K562 (cell line): ENCODE data around the gene CTNNA3. TPM values are rescaled to one million over a fixed set of nuclear protein-coding genes. Genes with fewer than 3 reads are reported as not detected.

Source experiments
- ATAC-seq: fragments of 200-7000 bp; cut with Tn5 transposase; 3 replicates; pipeline ENCODE4 v1.9.1; 2020; ENCODE audit warnings: moderate library complexity
- BruUV-seq: library from RNA; stranded (reverse); fragments of 400-500 nt; replicated peaks from 2 replicates; lab custom pipeline; 2021; lab: Mats Ljungman, UMichigan
- CTCF ChIA-PET: fragments of 300-600 bp; formaldehyde crosslinking; extraction: SDS; loops from one replicate; lab custom pipeline; 2021; ENCODE audit warnings: low intra/inter-chr PET ratio; lab: Yijun Ruan, JAX
- POLR2A ChIA-PET: fragments of 300-600, 350-650 bp; sonication (Branson Sonifier 250); formaldehyde crosslinking; extraction: SDS; loops from one replicate; lab custom pipeline; 2021; ENCODE audit warnings: antibody characterized with exemption, inconsistent platforms; lab: Yijun Ruan, JAX
- DNase-seq, 4 experiments: peaks; one replicate each; pipeline versions ENCODE4 v3.0.0 to v3.0.0-alpha.2; 2011 to 2018; ENCODE audit warnings: low spot score in 3 of 4, mixed read lengths in 3 of 4; ENCODE audit errors: extremely low read depth in 1 of 4
- FAIRE-seq: peaks from 2 replicates; lab custom pipeline; 2011; peaks lifted over from hg19 to GRCh38; lab: Jason Lieb, UNC
- H2AFZ ChIP-seq: 2 replicates; pipeline ENCODE4 v1.6.0; 2011; ENCODE audit warnings: low read depth, low read length, control low read depth, inconsistent platforms
- H3K27ac ChIP-seq: fragments of 200-600 bp; 3 replicates; pipeline ENCODE4 v1.8.0; 2011; ENCODE audit warnings: low read depth, mild to moderate bottlenecking, control low read depth, inconsistent platforms, low read length, moderate library complexity, mixed read lengths; ENCODE audit errors: extremely low read depth
- H3K27me3 ChIP-seq, 2 experiments: fragments of 300-600 bp in 1 of 2; 2 replicates in 1 of 2; 3 replicates in 1 of 2; pipeline versions ENCODE4 v1.6.0 to v1.8.0; 2011; ENCODE audit warnings: inconsistent platforms in 2 of 2, low read length in 2 of 2, mild to moderate bottlenecking in 1 of 2, mixed read lengths in 1 of 2, moderate library complexity in 1 of 2; ENCODE audit not compliant: control insufficient read depth in 2 of 2, insufficient read depth in 2 of 2
- H3K36me3 ChIP-seq: fragments of 300-600 bp; 3 replicates; pipeline ENCODE4 v1.8.0; 2011; ENCODE audit warnings: mild to moderate bottlenecking, low read length, inconsistent platforms; ENCODE audit not compliant: control insufficient read depth, insufficient read depth
- H3K4me1 ChIP-seq, 2 experiments: fragments of 200-600 bp in 1 of 2; replicated peaks in 1 of 2; 2 replicates in 1 of 2; 3 replicates in 1 of 2; pipeline versions ENCODE4 v1.5.1 to v1.8.0; 2011; ENCODE audit warnings: inconsistent platforms in 2 of 2, low read length in 2 of 2, mild to moderate bottlenecking in 1 of 2, mixed read lengths in 1 of 2, moderate library complexity in 1 of 2; ENCODE audit not compliant: control insufficient read depth in 2 of 2, insufficient read depth in 2 of 2
- H3K4me2 ChIP-seq: 2 replicates; pipeline ENCODE4 v1.6.1; 2011; ENCODE audit warnings: low read length, control low read depth, inconsistent platforms, mixed read lengths; ENCODE audit not compliant: insufficient read depth
- H3K4me3 ChIP-seq: fragments of 200-600 bp; sonication (generic), shearing (Covaris generic); 2 replicates; pipeline ENCODE4 v1.5.1; 2016; ENCODE audit warnings: control low read depth, inconsistent platforms
- H3K79me2 ChIP-seq: fragments of 200-600 bp; 3 replicates; pipeline ENCODE4 v1.8.0; 2011; ENCODE audit warnings: low read length, inconsistent platforms; ENCODE audit not compliant: control insufficient read depth, insufficient read depth
- H3K9ac ChIP-seq, 2 experiments: 2 replicates each; pipeline versions ENCODE4 v1.6.0 to v1.6.1; 2011; ENCODE audit warnings: low read depth in 2 of 2, low read length in 2 of 2, control low read depth in 1 of 2, inconsistent platforms in 1 of 2, mild to moderate bottlenecking in 1 of 2, mixed read lengths in 1 of 2; ENCODE audit not compliant: insufficient read depth in 1 of 2
- H3K9me1 ChIP-seq: one replicate; pipeline ENCODE4 v1.6.0; 2011; ENCODE audit warnings: inconsistent platforms, mild to moderate bottlenecking, low read length, moderate library complexity; ENCODE audit not compliant: control insufficient read depth, insufficient read depth
- H3K9me3 ChIP-seq: replicated peaks from 2 replicates; pipeline ENCODE4 v1.5.1; 2011; ENCODE audit warnings: low read depth, low read length, inconsistent platforms; ENCODE audit not compliant: control insufficient read depth, insufficient read depth
- H4K20me1 ChIP-seq: replicated peaks from 2 replicates; pipeline ENCODE4 v1.6.1; 2011; ENCODE audit warnings: low read length, inconsistent platforms, mixed read lengths; ENCODE audit not compliant: control insufficient read depth, insufficient read depth
- ARNT ChIP-seq, 2 experiments: fragments of 450-650 bp; IDR thresholded peaks; 2 replicates each; pipeline ENCODE4 v1.6.1; 2016; ENCODE audit warnings: mild to moderate bottlenecking in 1 of 2
- ATF7 ChIP-seq: fragments of 450-650 bp; IDR thresholded peaks from 2 replicates; pipeline ENCODE4 v1.7.1; 2014; ENCODE audit warnings: mild to moderate bottlenecking, moderate library complexity
- BRD9 ChIP-seq: fragments of 450-650 bp; IDR thresholded peaks from 2 replicates; pipeline ENCODE4 v1.6.1; 2018; ENCODE audit warnings: low read depth; ENCODE audit not compliant: partially characterized antibody
- LARP7 ChIP-seq: fragments of 450-650 bp; IDR thresholded peaks from 2 replicates; pipeline ENCODE4 v1.6.1; 2016
- PYGO2 ChIP-seq: fragments of 450-650 bp; IDR thresholded peaks from 2 replicates; pipeline ENCODE4 v1.6.1; 2016; ENCODE audit warnings: mild to moderate bottlenecking, missing genetic modification characterization, moderate library complexity, missing compliant biosample characterization
- SPI1 ChIP-seq: IDR thresholded peaks from 2 replicates; pipeline ENCODE4 v1.6.1; 2011; ENCODE audit warnings: low read depth, low read length, control low read depth, borderline replicate concordance
- SRSF9 ChIP-seq: fragments of 200-400 bp; formaldehyde crosslinking; IDR thresholded peaks from 2 replicates; pipeline ENCODE4 v1.6.1; 2017; ENCODE audit warnings: low read depth, low read length, borderline replicate concordance
- STAT6 ChIP-seq: sonication (generic); formaldehyde crosslinking; IDR thresholded peaks from 2 replicates; pipeline ENCODE4 v1.8.1; 2023; ENCODE audit warnings: mild to moderate bottlenecking, missing genetic modification reagents
- TCF3 ChIP-seq: sonication (generic); formaldehyde crosslinking; IDR thresholded peaks from 2 replicates; pipeline ENCODE4 v1.4.0; 2020; ENCODE audit warnings: mild to moderate bottlenecking, missing genetic modification reagents
- TFAP4 ChIP-seq: sonication (generic); formaldehyde crosslinking; IDR thresholded peaks from 2 replicates; pipeline ENCODE4 v1.8.0; 2022; ENCODE audit warnings: missing genetic modification reagents, mild to moderate bottlenecking, moderate library complexity, borderline replicate concordance
- USF1 ChIP-seq: sonication (generic); formaldehyde crosslinking; IDR thresholded peaks from 2 replicates; pipeline ENCODE4 v1.9.0; 2022; ENCODE audit warnings: mild to moderate bottlenecking, missing genetic modification reagents
- WGBS: fragments of 100-300 bp; shearing (Covaris generic); methylation state at CpG from one replicate; pipeline ENCODE4 v1.1.6; 2016; ENCODE audit warnings: low coverage, mixed read lengths; ENCODE audit not compliant: insufficient coverage; ENCODE audit errors: missing lambda C conversion rate; 5-methylcytosine and 5-hydroxymethylcytosine counted together
- in situ Hi-C: fragments of 300-500 bp; cut with MboI; formaldehyde crosslinking; loops from 4 replicates; pipeline ENCODE4 v1.15.0; 2018; ENCODE audit warnings: inconsistent platforms, mixed read lengths
- intact Hi-C: fragments of 100-400 bp; cut with micrococcal nuclease; formaldehyde crosslinking; loops from 2 replicates; pipeline ENCODE4 v1.14.2; 2022
- polyA plus RNA-seq, 8 experiments: library from polyadenylated mRNA; depleted of rRNA in 4 of 8; stranded (reverse) in 5 of 8; unstranded in 3 of 8; fragments of >200 nt; fragmentation: Nextera tagmentation in 2 of 8; fragmentation: Illumina TruSeq in 1 of 8; extraction: Ambion mirVana in 2 of 8; extraction: Trizol in 1 of 8; gene quantifications; 2 replicates each; pipeline versions ENCODE4 v1.2.1 to v1.2.3, GENCODE V29; 2011 to 2014; ENCODE audit warnings: inconsistent platforms in 1 of 8, missing spikeins in 1 of 8
- total RNA-seq, 7 experiments: library from RNA; depleted of rRNA in 6 of 7; stranded (reverse); fragments of >200 nt in 6 of 7; fragmentation: Illumina TruSeq in 2 of 7; extraction: Trizol in 2 of 7; gene quantifications; 2 replicates each; pipeline versions ENCODE4 v1.2.1 to v1.2.3, GENCODE V29; 2011 to 2021; ENCODE audit warnings: low replicate concordance in 1 of 7
- TF ChIP-seq, protein P1 (sequence below): fragments of 250-450 bp; sonication (Bioruptor Pico); IDR thresholded peaks from 2 replicates; pipeline ENCODE4 v1.5.0; 2021
- TF ChIP-seq, protein P2 (sequence below): fragments of 250-450 bp; sonication (Bioruptor Pico); IDR thresholded peaks from 2 replicates; pipeline ENCODE4 v1.8.0; 2021; ENCODE audit warnings: moderate library complexity, mild to moderate bottlenecking, inconsistent platforms

Gene CTNNA3
- total and polyA plus RNA-seq, 9 of the 15 experiments (the other 6 are each of a cell fraction or from before 2014, with no cell fraction given), result 0.04 TPM; not detected in 8

DNA sequence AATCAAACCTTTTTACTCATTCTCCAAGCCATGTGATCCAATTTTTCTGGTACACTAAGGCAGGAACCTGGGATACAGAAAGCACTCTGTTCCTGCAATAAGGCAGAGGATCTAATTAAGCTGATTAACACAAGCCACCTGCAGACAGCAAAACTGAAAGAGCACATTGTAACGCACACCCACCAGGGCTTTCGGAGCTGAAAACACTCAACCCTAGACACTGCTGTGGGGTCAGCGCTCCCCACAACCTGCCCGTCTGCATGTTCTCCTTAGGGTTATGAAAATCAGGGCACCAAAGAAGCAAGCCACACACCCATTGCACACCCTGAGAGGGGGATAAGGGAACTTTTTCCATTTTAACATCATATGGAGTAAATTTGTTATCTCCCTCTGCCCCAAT, 1792.4 kb downstream of the CTNNA3 start:
- no peak overlapping the region for H2AFZ ChIP-seq
- intact Hi-C loops, result no loop called here
- H3K4me1 ChIP-seq, result no peaks in the 10 kb centered on the region
- FAIRE-seq, result no peak
- H3K79me2 ChIP-seq, result no peaks in the 10 kb centered on the region
- ChIA-PET CTCF (no interaction called here), POLR2A (no interaction called here)
- no peak overlapping the region for H3K4me2 ChIP-seq
- no peaks in the 10 kb centered on the region for H4K20me1 ChIP-seq
- H3K9me3 ChIP-seq, result no peaks in the 10 kb centered on the region; the same call in 1 of the 2 replicates
- no peak for ATAC-seq
- 2% methylated on average over 4 of the region's 4 CpGs for WGBS
- no peaks in the 10 kb centered on the region for H3K9me1 ChIP-seq
- H3K27me3 ChIP-seq, result no peaks in the 10 kb centered on the region
- H3K9ac ChIP-seq, result no peak overlapping the region
- H3K4me3 ChIP-seq, result no peak overlapping the region
- no peak for DNase-seq
- in situ Hi-C loops, result no loop called here
- H3K27ac ChIP-seq, result no peak overlapping the region
- H3K36me3 ChIP-seq, result no peaks in the 10 kb centered on the region
- BruUV-seq, result no TSS peak
- TF ChIP-seq LARP7 (no peak), SPI1 (no peak), STAT6 (CRISPR knock-in tag) (no peak), BRD9 (no peak), ATF7 (no peak), TCF3 (CRISPR knock-in tag) (no peak), USF1 (CRISPR knock-in tag) (no peak), SRSF9 (no peak), ARNT (IDR thresholded peaks at IDR 0.05) (no peak), PYGO2 (tag) (no peak), TFAP4 (CRISPR knock-in tag) (no peak)
- TF ChIP-seq, protein P1, sequence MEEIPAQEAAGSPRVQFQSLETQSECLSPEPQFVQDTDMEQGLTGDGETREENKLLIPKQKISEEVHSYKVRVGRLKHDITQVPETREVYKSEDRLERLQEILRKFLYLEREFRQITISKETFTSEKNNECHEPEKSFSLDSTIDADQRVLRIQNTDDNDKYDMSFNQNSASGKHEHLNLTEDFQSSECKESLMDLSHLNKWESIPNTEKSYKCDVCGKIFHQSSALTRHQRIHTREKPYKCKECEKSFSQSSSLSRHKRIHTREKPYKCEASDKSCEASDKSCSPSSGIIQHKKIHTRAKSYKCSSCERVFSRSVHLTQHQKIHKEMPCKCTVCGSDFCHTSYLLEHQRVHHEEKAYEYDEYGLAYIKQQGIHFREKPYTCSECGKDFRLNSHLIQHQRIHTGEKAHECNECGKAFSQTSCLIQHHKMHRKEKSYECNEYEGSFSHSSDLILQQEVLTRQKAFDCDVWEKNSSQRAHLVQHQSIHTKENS (CRISPR knock-in tag), result no peak
- TF ChIP-seq, protein P2, sequence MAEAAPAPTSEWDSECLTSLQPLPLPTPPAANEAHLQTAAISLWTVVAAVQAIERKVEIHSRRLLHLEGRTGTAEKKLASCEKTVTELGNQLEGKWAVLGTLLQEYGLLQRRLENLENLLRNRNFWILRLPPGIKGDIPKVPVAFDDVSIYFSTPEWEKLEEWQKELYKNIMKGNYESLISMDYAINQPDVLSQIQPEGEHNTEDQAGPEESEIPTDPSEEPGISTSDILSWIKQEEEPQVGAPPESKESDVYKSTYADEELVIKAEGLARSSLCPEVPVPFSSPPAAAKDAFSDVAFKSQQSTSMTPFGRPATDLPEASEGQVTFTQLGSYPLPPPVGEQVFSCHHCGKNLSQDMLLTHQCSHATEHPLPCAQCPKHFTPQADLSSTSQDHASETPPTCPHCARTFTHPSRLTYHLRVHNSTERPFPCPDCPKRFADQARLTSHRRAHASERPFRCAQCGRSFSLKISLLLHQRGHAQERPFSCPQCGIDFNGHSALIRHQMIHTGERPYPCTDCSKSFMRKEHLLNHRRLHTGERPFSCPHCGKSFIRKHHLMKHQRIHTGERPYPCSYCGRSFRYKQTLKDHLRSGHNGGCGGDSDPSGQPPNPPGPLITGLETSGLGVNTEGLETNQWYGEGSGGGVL, result no peak
